H7 (cell line): Measurements from ENCODE around the gene ATP1A4. TPM values are rescaled to one million over a fixed set of nuclear protein-coding genes. Genes with fewer than 3 reads are reported as not detected.
A peak's percentile ranks its signal among the peaks of the same experiment; 100 is the strongest.

Experiments
- DNase-seq: peaks from one replicate; pipeline ENCODE4 v3.0.0; 2012
- H3K27me3 ChIP-seq: 2 replicates; pipeline ENCODE4 v1.6.0; 2011; ENCODE audit warnings: mild to moderate bottlenecking, low read length; ENCODE audit not compliant: control insufficient read depth, insufficient read depth
- H3K36me3 ChIP-seq: replicated peaks from 2 replicates; pipeline ENCODE4 v1.5.1; 2011; ENCODE audit warnings: low read length; ENCODE audit not compliant: control insufficient read depth, insufficient read depth
- H3K4me3 ChIP-seq: 2 replicates; pipeline ENCODE4 v1.5.1; 2011; ENCODE audit warnings: low read depth, mild to moderate bottlenecking, control low read depth, low read length, moderate library complexity; ENCODE audit not compliant: insufficient read depth
- total RNA-seq: library from RNA; depleted of rRNA; stranded (reverse); fragments of >200 nt; shearing (Covaris generic); gene quantifications from 2 replicates; pipeline ENCODE4 v1.2.3, GENCODE V29; 2014

Gene ATP1A4
- total RNA-seq, 1 experiment from 2014 or later = 0.73 TPM

DNA sequence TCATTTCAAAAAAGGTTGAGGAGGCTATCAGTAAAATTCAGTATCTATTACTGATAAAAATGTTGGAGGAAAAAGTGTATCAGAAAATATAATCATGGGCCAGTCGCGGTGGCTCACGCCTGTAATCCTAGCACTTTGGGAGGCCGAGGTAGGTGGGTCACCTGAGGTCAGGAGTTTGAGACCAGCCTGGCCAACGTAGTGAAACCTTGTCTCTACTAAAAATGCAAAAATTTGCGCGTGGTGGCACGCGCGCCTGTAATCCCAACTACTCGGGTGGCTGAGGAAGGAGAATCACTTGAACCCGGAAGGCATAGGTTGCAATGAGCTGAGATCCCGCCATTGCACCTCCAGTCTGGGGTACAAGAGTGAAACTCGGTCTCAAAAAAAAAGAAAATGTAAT lies 5.3 kb upstream of the ATP1A4 start:
- DNase-seq = no peak
- Histone ChIP-seq H3K36me3 (no peaks in the 10 kb centered on the region; the same call in 1 of the 2 replicates), H3K27me3 (no peaks in the 10 kb centered on the region), H3K4me3 (no peak overlapping the region)

DNA sequence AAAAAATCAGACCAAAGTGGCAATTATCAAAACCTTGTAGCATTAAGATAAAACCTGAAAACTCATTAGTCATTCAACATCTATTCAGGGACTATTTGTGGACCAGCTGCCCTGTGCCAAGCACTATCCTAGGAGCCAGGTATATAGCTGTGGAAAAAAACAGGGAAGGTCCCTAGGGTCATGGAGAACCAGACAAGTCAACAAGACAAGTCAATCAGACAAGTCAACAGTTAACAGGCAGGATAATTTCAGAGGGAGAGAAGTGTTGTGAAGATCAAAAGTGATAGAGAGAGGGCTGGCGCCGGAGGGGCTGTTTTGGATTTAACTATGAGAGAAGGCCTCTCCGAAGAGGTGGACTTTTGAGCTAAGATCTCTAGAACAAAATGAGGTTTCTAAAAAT lies 3.3 kb upstream of the ATP1A4 start:
- no peak for DNase-seq
- Histone ChIP-seq H3K27me3 (no peaks in the 10 kb centered on the region), H3K4me3 (no peak overlapping the region), H3K36me3 (no peaks in the 10 kb centered on the region)

DNA sequence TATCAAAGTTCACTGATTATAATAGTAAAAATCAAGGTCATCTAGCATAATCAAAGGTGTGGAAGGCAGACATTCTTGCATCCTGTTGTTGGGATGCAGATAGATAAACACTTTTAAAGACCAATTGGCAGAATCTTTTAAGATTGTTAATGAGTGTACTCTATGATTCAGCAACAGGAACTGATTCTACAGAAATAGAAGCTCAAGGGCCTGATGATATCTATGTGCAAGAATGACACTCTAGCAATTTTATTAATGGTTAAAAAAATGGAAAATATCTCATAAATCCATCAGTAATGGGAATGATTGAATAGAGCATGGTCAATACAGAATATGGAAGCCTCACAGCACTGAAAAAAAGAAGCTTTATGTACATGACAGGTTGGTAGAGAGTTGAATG lies 2.2 kb upstream of the ATP1A4 start:
- Histone ChIP-seq H3K36me3 (no peaks in the 10 kb centered on the region), H3K27me3 (no peaks in the 10 kb centered on the region), H3K4me3 (no peak overlapping the region)
- no peak for DNase-seq

DNA sequence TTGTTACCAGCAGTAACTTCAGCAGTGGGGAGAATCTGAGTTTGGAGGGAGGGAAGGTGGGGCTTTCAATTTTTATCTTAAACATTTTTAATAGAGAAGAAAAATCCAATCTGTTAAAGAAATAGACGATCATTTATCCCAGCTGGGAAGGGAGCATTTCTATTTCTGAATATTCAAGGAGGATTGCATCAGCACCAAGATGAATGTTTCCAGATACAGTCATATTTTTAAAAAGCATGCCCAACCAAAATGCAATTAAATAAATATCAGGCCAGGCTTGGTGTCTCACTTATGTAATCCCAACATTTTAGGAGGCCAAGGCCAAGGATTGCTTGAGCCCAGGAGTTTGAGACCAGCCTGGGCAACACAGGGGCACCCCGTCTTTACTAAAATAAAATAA lies 1.7 kb upstream of the ATP1A4 start:
- no peak for DNase-seq
- no peaks in the 10 kb centered on the region for H3K36me3 ChIP-seq
- no peak overlapping the region for H3K4me3 ChIP-seq
- no peaks in the 10 kb centered on the region for H3K27me3 ChIP-seq

DNA sequence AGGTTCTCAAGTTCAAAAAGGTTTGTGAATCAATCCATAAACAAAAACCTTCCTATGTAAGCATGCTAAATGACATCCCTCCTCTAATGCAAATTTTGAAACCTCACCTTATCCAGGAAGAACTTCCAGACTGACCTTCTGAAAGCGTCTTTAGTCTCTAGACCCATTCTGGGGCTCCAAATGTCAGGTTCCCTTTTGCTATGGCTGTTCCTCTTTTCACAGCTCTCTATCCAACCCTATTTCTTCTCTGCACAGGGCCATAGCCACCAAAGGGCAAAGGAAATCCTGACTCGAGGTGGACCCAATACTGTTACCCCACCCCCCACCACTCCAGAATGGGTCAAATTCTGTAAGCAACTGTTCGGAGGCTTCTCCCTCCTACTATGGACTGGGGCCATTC lies 3.4 kb downstream of the ATP1A4 start:
- no peak overlapping the region for H3K4me3 ChIP-seq
- no peaks in the 10 kb centered on the region; the same call in 1 of the 2 replicates for H3K27me3 ChIP-seq
- no peak for DNase-seq
- no peaks in the 10 kb centered on the region for H3K36me3 ChIP-seq

DNA sequence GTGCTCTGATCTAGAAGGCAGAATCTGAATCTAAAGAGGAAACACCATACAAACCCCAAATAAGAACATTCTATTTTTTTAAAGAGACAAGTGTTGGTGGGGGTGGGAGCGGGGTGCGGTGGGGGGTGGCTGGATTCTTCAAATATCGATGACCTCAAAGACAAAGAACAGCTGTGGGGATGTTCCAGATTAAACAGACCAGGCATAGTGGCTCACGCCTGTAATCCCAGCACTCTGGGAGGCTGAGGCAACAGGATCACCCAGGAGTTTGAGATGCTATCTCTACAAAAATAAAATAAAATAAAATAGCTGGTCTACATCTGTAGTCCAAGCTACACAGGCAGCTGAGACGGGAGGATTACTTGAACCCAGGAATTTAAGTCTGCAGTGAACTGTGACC lies 5.0 kb downstream of the ATP1A4 start:
- DNase-seq = no peak
- Histone ChIP-seq H3K4me3 (no peak overlapping the region), H3K36me3 (no peaks in the 10 kb centered on the region), H3K27me3 (no peaks in the 10 kb centered on the region; the same call in 1 of the 2 replicates)

DNA sequence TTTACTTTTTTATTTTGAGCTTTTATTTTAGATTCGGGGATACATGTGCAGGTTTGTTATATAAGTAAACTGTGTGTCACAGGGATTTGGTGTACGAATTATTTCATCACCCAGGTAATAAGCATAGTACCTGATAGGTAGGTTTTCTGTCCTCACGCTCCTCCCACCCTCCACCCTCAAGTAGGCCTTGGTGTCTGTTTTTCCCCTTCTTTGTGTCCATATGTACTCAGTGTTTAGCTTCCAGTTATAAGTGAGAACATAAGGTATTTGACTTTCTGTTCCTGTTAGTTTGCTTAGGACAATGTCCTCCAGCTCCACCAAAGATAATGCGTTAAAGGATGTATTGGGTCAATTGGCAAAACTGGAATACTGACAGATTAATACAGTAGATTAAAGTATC lies 5.8 kb downstream of the ATP1A4 start:
- Histone ChIP-seq H3K4me3 (no peak overlapping the region), H3K36me3 (no peaks in the 10 kb centered on the region), H3K27me3 (no peaks in the 10 kb centered on the region; the same call in 1 of the 2 replicates)
- no peak for DNase-seq

DNA sequence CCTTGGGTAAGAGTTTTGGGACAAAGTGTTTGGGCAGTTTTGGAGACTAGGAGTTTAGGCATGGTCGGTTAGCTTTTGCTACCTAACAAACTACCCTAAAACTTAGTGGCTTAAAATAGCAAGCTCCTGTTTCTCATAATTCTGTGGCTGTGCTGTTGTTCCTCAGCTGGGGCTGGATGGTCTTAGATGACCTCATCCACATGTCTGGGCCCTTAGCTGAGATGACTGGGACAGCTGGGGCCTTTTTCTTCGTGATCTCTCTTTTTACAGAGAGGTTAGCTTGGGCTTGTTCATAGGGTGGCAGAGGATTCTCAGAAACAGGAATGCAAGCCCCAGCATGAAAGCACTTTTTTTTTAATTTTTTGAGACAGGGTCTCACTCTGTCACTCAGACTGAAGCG lies 6.6 kb downstream of the ATP1A4 start:
- Histone ChIP-seq H3K4me3 (no peak overlapping the region), H3K27me3 (no peaks in the 10 kb centered on the region; the same call in 1 of the 2 replicates), H3K36me3 (no peaks in the 10 kb centered on the region)
- DNase-seq = no peak

DNA sequence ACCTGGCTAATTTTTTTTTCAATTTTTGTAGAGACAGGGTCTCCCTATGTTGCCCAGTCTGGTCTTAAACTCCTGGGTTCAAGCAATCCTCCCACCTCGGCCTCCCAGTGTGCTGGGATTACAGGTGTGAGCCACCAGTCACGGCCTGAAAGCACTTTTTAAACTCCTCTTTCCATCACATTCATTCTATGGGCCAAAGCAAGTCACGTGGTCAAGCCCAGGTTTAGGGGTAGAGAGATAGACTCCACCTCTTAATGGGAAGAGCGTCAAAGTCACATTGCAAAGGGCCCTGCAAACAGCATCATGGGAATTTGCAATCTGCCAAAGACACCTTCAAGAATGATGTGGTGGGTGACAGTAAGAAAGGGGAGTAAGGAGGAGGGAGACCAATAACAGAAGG lies 7.1 kb downstream of the ATP1A4 start:
- H3K36me3 ChIP-seq = no peaks in the 10 kb centered on the region
- DNase-seq = no peak
- H3K27me3 ChIP-seq = no peaks in the 10 kb centered on the region; the same call in 1 of the 2 replicates
- H3K4me3 ChIP-seq = no peak overlapping the region

DNA sequence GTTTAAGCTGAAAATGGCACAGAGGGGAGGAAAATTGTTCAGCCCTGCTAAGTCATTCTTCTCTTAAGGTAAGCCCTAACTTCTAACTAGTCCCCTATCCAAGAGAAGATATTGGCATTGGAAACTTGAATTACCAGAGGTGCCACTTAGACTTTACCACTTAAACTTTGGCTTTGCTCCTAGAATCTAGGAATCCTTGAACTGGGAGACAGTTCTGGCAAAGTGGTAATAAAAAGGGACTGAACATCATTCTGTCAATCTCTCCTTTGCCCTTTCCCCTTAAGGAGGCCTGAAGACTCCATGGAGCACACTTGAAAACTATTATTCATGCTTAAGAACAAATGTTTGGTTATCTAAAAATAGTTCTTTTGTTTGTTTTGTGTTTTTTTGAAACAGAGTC lies 8.4 kb downstream of the ATP1A4 start:
- Histone ChIP-seq H3K27me3 (no peaks in the 10 kb centered on the region; the same call in 1 of the 2 replicates), H3K36me3 (no peaks in the 10 kb centered on the region), H3K4me3 (no peak overlapping the region)
- no peak for DNase-seq

DNA sequence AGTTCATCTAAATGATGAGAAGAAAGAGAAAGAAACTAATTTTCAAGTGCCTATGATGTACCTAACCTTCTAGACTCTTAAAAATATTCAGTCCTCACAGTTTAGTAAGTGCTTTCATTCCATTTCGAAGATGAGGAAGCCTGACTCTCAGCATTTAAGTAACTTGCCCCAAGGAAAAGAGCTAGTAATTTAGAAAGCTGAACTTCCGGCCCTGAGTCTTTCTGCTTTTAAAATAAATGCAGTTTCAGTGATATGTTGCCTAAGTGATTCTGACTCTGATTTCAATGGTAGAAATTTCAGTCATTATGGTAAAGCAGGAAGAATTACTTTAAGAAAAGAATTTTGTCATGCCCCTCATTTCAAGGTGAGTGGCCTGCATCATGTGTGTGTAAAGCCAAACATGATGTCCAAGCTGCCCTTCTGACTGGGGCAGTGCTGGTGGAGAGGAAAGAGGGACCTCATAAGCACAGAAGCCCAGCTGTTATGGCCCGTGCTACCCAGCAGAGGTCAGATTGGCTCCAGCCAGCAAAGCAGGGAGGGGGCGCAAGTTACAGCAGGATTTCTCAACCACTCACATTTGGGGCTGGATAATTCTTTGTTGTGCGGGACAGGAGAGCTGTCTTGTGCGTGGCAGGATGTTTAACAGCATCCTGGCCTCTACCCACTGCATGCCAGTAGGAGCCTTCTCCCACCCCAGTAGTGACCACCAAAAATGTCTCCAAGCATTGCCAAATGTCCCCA lies 10.7 kb downstream of the ATP1A4 start:
- DNase-seq = peak; percentile 73
- H3K27me3 ChIP-seq = no peaks in the 10 kb centered on the region; the same call in 1 of the 2 replicates

DNA sequence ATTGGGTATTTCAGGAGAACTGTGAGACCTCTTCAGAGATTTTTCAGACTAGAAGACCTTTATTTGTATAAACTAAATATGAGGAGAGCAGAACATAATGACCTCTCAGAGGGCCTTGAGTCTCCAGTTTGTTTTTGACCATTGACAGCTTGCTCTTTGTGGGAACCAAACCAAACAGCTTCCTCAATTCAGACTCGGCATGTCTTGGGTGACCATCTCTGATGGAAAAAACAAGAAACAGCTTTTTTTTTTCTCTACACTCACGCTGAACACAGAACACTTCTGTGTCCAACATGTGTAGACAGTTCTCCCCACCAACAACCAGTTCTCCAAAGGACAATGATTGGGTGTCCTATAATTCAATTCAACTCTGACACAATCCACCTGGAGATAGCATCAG lies 11.5 kb downstream of the ATP1A4 start:
- H3K36me3 ChIP-seq = no peaks in the 10 kb centered on the region
- H3K4me3 ChIP-seq = no peak overlapping the region
- no peaks in the 10 kb centered on the region; the same call in 1 of the 2 replicates for H3K27me3 ChIP-seq
- no peak for DNase-seq

More for the DNA sequence above, 10.7 kb downstream of the ATP1A4 start:
- H3K4me3 ChIP-seq = no peak overlapping the region
- no peaks in the 10 kb centered on the region for H3K36me3 ChIP-seq

DNA sequence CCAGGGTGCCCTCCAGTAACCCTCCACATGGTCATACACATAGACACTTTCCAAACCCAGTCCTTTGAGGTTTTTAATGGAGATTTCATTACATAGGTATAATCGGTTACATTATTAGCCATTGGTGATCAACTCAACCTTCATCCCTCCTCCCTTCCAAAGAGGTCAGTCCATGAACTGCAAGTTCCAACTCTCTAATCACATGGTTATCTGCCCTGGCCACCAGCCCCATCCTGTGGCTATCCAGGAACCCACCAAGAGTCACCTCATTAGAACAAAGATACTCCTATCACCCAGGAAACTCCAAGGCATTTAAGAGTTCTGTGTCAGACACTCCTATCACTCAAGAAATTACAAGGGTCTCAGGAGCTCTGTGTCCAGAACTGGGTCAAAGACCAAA lies 12.2 kb downstream of the ATP1A4 start:
- no peak for DNase-seq
- H3K27me3 ChIP-seq = no peaks in the 10 kb centered on the region; the same call in 1 of the 2 replicates
- no peaks in the 10 kb centered on the region for H3K36me3 ChIP-seq
- H3K4me3 ChIP-seq = no peak overlapping the region

DNA sequence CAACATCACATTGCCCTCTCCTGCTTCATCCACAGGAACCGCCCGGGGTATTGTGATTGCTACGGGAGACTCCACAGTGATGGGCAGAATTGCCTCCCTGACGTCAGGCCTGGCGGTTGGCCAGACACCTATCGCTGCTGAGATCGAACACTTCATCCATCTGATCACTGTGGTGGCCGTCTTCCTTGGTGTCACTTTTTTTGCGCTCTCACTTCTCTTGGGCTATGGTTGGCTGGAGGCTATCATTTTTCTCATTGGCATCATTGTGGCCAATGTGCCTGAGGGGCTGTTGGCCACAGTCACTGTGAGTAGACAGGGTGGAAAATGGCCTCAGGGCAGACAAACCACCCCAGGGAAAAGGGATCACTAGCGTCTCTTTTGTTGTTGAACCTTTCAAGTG lies 12.7 kb downstream of the ATP1A4 start:
- no peak for DNase-seq
- Histone ChIP-seq H3K4me3 (no peak overlapping the region), H3K36me3 (no peaks in the 10 kb centered on the region), H3K27me3 (no peaks in the 10 kb centered on the region)

DNA sequence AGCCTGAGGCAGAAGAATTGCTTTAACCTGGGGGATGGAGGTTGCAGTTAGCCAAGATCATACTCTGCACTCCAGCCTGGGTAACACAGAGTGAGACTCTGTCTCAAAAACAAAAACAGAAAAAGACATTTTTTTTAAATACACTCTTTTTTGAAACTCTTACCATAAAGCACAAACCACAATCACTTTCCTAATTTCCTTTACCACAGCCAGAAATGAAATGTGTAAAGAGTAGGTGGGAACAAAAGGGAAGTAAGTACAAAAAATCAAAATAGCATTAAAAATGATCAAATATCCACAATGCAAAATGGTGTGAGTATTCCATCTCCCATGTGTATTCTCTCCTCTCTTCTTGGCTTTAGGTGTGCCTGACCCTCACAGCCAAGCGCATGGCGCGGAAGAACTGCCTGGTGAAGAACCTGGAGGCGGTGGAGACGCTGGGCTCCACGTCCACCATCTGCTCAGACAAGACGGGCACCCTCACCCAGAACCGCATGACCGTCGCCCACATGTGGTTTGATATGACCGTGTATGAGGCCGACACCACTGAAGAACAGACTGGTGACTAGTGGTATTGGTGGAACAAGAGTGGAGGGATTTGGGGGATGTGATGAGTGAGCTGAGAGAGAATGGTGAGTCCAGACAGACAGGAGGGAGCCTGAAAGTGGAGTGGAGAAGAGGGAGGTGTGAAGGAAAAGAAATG lies 14.9 kb downstream of the ATP1A4 start:
- no peak for DNase-seq
- H3K4me3 ChIP-seq = no peak overlapping the region
- H3K27me3 ChIP-seq = no peaks in the 10 kb centered on the region
- H3K36me3 ChIP-seq = no peaks in the 10 kb centered on the region
